ENCODE data around the gene NAB2. TPM values are rescaled to one million over a fixed set of nuclear protein-coding genes. Genes with fewer than 3 reads are reported as not detected.

The NAB2 gene
- total and polyA plus RNA-seq, 10 of the 15 experiments (the other 5 are each of a cell fraction or from before 2014, with no cell fraction given): 0.35 to 35.2 (median 15.3) TPM

DNA sequence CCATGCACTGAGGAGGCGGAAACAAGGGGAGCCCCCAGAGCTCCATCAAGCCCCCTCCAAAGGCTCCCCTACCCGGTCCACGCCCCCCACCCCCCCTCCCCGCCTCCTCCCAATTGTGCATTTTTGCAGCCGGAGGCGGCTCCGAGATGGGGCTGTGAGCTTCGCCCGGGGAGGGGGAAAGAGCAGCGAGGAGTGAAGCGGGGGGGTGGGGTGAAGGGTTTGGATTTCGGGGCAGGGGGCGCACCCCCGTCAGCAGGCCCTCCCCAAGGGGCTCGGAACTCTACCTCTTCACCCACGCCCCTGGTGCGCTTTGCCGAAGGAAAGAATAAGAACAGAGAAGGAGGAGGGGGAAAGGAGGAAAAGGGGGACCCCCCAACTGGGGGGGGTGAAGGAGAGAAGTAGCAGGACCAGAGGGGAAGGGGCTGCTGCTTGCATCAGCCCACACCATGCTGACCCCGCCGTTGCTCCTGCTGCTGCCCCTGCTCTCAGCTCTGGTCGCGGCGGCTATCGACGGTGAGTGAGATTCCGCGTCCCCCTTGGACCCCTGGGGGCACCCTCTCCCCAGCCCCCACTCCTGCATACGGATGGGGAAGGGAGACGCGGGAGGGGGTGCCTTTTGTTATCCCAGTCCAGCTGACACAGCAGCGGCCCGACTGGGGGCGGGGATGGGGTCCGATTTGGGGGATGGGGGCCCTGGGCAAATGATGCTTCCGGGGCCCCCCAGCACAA lies 39.8 kb downstream of the NAB2 start:
- BruUV-seq (replicated peaks): no TSS peak
- whole genome bisulfite sequencing (ENCODE audit: insufficient coverage, insufficient replicate concordance, low lambda C conversion rate, missing lambda C conversion rate): 4% methylated on average over 24 of the region's 35 CpGs

More for the DNA sequence above, 39.8 kb downstream of the NAB2 start:
- H3K9me3 ChIP-seq (replicated peaks; ENCODE audit: control insufficient read depth, insufficient read depth, low read length): peaks cover 4% of the 10 kb centered on the region
- peaks cover 9% of the 10 kb centered on the region; the same call in 1 of the 2 replicates for H3K4me1 ChIP-seq (ENCODE audit: control insufficient read depth, insufficient read depth, low read length)
- POLR2A ChIA-PET: interaction anchor here (1.4 kb wide), 1 partner anchor 60 kb away, joined by 3 read pairs; no protein-coding TSS in a partner anchor
- H3K79me2 ChIP-seq (ENCODE audit: control insufficient read depth, insufficient read depth, low read length): no peaks in the 10 kb centered on the region
- no peak overlapping the region for H3K27ac ChIP-seq (ENCODE audit: control insufficient read depth, insufficient read depth)
- ATAC-seq (no peak), FAIRE-seq (no peak), DNase-seq (ENCODE audit: low read depth, low spot score) (no peak)
- peaks cover 2 to 5% of the 10 kb centered on the region in 2 experiments for H3K27me3 ChIP-seq (replicated peaks in 1 of 2; ENCODE audit: control insufficient read depth in 2 of 2, insufficient read depth in 2 of 2, low read length in 1 of 2)
- RAD21 ChIA-PET (ENCODE audit: unreplicated experiment): interaction anchor here (0.7 to 1.5 kb wide), 6 partner anchors 17 to 200 kb away, joined by 3 to 13 read pairs (median 4); partner anchors contain the start of gene STAT6
- 0 out of 2 replicates have a peak overlapping the region, but pooled peaks have one; percentile 19 for H3K4me2 ChIP-seq (ENCODE audit: control insufficient read depth, insufficient read depth)
- SMC1A ChIA-PET (ENCODE audit: uncharacterized antibody, unreplicated experiment): interaction anchor here (0.6 to 5.2 kb wide), 3 partner anchors 45 to 587 kb away, joined by 3 to 36 read pairs (median 3); no protein-coding TSS in a partner anchor
- no peaks in the 10 kb centered on the region for H3K36me3 ChIP-seq (ENCODE audit: control insufficient read depth in 2 of 2, insufficient read depth in 2 of 2, low read length in 1 of 2)
- intact Hi-C loops (cut with micrococcal nuclease; ENCODE audit: unreplicated experiment): no loop called here
- H3K4me3 ChIP-seq: peak overlapping the region; percentile 83; the same call in 1 of the 2 replicates
- H4K20me1 ChIP-seq (ENCODE audit: control insufficient read depth, insufficient read depth): no peaks in the 10 kb centered on the region
- TF ChIP-seq SIX5 (IDR thresholded peaks at IDR 0.05; ENCODE audit: low read depth, low read length, severe bottlenecking) (no peak), LARP7 (IDR thresholded peaks at IDR 0.05) (no peak), RELA (IDR thresholded peaks at IDR 0.05; ENCODE audit: borderline replicate concordance, partially characterized antibody) (no peak), EP300 (IDR thresholded peaks at IDR 0.05; ENCODE audit: borderline replicate concordance in 1 of 2, control insufficient read depth in 1 of 2, low read depth in 2 of 2, low read length in 2 of 2) (no peak), IKZF2 (IDR thresholded peaks at IDR 0.05) (no peak), RAD21 (IDR thresholded peaks at IDR 0.05; ENCODE audit: insufficient read depth, low read depth, low read length) (no peak), NRF1 (conservative IDR thresholded peaks at IDR 0.05; ENCODE audit: low read depth, low read length) (no peak), EED (IDR thresholded peaks at IDR 0.05; ENCODE audit: low read depth) (no peak), PAX8 (IDR thresholded peaks at IDR 0.05) (no peak), SRF (IDR thresholded peaks at IDR 0.05; ENCODE audit: low read depth in 2 of 2, low read length in 2 of 2) (no peak)
- TF ChIP-seq, protein P1, sequence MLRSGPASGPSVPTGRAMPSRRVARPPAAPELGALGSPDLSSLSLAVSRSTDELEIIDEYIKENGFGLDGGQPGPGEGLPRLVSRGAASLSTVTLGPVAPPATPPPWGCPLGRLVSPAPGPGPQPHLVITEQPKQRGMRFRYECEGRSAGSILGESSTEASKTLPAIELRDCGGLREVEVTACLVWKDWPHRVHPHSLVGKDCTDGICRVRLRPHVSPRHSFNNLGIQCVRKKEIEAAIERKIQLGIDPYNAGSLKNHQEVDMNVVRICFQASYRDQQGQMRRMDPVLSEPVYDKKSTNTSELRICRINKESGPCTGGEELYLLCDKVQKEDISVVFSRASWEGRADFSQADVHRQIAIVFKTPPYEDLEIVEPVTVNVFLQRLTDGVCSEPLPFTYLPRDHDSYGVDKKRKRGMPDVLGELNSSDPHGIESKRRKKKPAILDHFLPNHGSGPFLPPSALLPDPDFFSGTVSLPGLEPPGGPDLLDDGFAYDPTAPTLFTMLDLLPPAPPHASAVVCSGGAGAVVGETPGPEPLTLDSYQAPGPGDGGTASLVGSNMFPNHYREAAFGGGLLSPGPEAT (IDR thresholded peaks at IDR 0.05; ENCODE audit: low read depth): no peak
- no peak overlapping the region for H3K9ac ChIP-seq (ENCODE audit: control insufficient read depth, insufficient read depth, low read length)
- CTCF ChIA-PET: interaction anchor here (0.7 to 9.3 kb wide), 6 partner anchors 35 to 114 kb away, joined by 3 to 159 read pairs (median 5); no protein-coding TSS in a partner anchor
- H2AFZ ChIP-seq (ENCODE audit: control insufficient read depth, low read depth, low read length): no peak overlapping the region
- in situ Hi-C loops (cut with MboI): no loop called here
